Measurements from ENCODE around the gene OR2T4. TPM values are rescaled to one million over a fixed set of nuclear protein-coding genes. Genes with fewer than 3 reads are reported as not detected.

OR2T4 gene
- polyA plus RNA-seq, 2 of the 4 experiments (the other 2 are of a cell fraction), result not detected

DNA sequence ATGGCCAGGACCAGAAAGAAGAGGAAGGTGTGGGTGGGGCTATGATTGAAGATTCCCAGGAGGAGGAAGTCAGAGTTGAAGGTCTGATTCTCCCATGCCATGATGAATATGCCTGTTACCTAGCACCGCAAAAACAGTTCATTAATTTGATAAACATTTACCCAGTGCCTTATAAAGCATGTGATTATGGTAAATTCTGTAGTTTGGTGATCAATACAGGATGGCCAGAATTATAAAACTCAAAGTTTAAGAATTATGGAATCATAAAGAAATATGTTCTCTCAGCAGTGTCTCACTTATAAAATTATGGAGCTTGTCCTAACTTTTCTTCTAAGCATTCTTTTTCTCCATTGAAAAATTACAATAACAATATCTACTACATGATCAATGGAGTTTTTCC, 37.0 kb upstream of the OR2T4 start, which contains the start of gene OR2M7:
Gene OR2M7, minus strand, starts transcription at position 101 of the 400 bp plus-strand sequence. Its CDS starts 0 bp downstream, at position 101.
- ATAC-seq (no peak), DNase-seq (ENCODE audit: low read depth in 1 of 2, low spot score in 1 of 2) (no peak), FAIRE-seq (no peak)
- H3K9me3 ChIP-seq, result no peaks in the 10 kb centered on the region
- POLR2A ChIA-PET, result no interaction called here
- CTCF ChIA-PET, result no interaction called here
- H3K4me3 ChIP-seq, result no peak within 1 kb of the TSS
- H3K4me2 ChIP-seq, result no peak within 1 kb of the TSS
- H3K4me1 ChIP-seq, result no peaks in the 10 kb centered on the region
- H3K27ac ChIP-seq, result no peak within 1 kb of the TSS
- TF ChIP-seq NPAS2 (CRISPR knock-in tag; IDR thresholded peaks at IDR 0.05; ENCODE audit: borderline replicate concordance), result no peak
- TF ChIP-seq TFCP2L1 (CRISPR knock-in tag; IDR thresholded peaks at IDR 0.05), result no peak
- no peak for TF ChIP-seq ZSCAN20 (CRISPR knock-in tag; IDR thresholded peaks at IDR 0.05)
- TF ChIP-seq EHMT2 (IDR thresholded peaks at IDR 0.05; ENCODE audit: low read depth), result no peak
- no peak for TF ChIP-seq POLR2AphosphoS2 (conservative IDR thresholded peaks at IDR 0.05; ENCODE audit: low read length)
- TF ChIP-seq FOSB (CRISPR knock-in tag; IDR thresholded peaks at IDR 0.05), result no peak
- TF ChIP-seq HOXA7 (CRISPR knock-in tag; IDR thresholded peaks at IDR 0.05), result no peak
- no peak for TF ChIP-seq RARB (CRISPR knock-in tag; IDR thresholded peaks at IDR 0.05)
- TF ChIP-seq HOXB5 (CRISPR knock-in tag; IDR thresholded peaks at IDR 0.05), result no peak
- TF ChIP-seq NR3C1 (IDR thresholded peaks at IDR 0.05), result no peak
- no peak for TF ChIP-seq GATA3 (IDR thresholded peaks at IDR 0.05; ENCODE audit: borderline replicate concordance)
- no peak for TF ChIP-seq JUN (IDR thresholded peaks at IDR 0.05)
- TF ChIP-seq TP53 (CRISPR knock-in tag; IDR thresholded peaks at IDR 0.05), result no peak
- no peak for TF ChIP-seq CHD2 (IDR thresholded peaks at IDR 0.05; ENCODE audit: low read length, partially characterized antibody)
- no peak for TF ChIP-seq ESRRA (IDR thresholded peaks at IDR 0.05; ENCODE audit: borderline replicate concordance, low read length)
- no peak for TF ChIP-seq EP300 (IDR thresholded peaks at IDR 0.05)
- TF ChIP-seq, protein P1, sequence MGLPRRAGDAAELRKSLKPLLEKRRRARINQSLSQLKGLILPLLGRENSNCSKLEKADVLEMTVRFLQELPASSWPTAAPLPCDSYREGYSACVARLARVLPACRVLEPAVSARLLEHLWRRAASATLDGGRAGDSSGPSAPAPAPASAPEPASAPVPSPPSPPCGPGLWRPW (IDR thresholded peaks at IDR 0.05), result no peak
- TF ChIP-seq, protein P2, sequence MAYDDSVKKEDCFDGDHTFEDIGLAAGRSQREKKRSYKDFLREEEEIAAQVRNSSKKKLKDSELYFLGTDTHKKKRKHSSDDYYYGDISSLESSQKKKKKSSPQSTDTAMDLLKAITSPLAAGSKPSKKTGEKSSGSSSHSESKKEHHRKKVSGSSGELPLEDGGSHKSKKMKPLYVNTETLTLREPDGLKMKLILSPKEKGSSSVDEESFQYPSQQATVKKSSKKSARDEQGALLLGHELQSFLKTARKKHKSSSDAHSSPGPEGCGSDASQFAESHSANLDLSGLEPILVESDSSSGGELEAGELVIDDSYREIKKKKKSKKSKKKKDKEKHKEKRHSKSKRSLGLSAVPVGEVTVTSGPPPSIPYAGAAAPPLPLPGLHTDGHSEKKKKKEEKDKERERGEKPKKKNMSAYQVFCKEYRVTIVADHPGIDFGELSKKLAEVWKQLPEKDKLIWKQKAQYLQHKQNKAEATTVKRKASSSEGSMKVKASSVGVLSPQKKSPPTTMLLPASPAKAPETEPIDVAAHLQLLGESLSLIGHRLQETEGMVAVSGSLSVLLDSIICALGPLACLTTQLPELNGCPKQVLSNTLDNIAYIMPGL (CRISPR knock-in tag; IDR thresholded peaks at IDR 0.05; ENCODE audit: borderline replicate concordance), result no peak
- TF ChIP-seq MYC (IDR thresholded peaks at IDR 0.05; ENCODE audit: borderline replicate concordance, low read length), result no peak
- TF ChIP-seq RFX5 (IDR thresholded peaks at IDR 0.05), result no peak
- WGBS (ENCODE audit: missing lambda C conversion rate), result 9% methylated on average over 1 of the region's 1 CpG

GRCh38 chr1:248343451-248343850, 18.0 kb upstream of the OR2T4 start:
- FAIRE-seq, result no peak
- no peak overlapping the region for H3K4me2 ChIP-seq
- no peak overlapping the region for H3K4me3 ChIP-seq
- POLR2A ChIA-PET, result no interaction called here
- no peaks in the 10 kb centered on the region for H3K9me3 ChIP-seq
- no peak overlapping the region for H3K27ac ChIP-seq
- no peaks in the 10 kb centered on the region for H3K4me1 ChIP-seq
- ATAC-seq, result no peak
- no peak for DNase-seq (ENCODE audit: low read depth in 1 of 2, low spot score in 1 of 2)
- 3% methylated on average over 3 of the region's 3 CpGs for WGBS (ENCODE audit: missing lambda C conversion rate)
- no peak for TF ChIP-seq EHF (CRISPR knock-in tag; IDR thresholded peaks at IDR 0.05)
- no peak for TF ChIP-seq RNF2 (IDR thresholded peaks at IDR 0.05; ENCODE audit: borderline replicate concordance, low read depth)
- TF ChIP-seq RFX5 (IDR thresholded peaks at IDR 0.05), result no peak
- TF ChIP-seq, protein P3, sequence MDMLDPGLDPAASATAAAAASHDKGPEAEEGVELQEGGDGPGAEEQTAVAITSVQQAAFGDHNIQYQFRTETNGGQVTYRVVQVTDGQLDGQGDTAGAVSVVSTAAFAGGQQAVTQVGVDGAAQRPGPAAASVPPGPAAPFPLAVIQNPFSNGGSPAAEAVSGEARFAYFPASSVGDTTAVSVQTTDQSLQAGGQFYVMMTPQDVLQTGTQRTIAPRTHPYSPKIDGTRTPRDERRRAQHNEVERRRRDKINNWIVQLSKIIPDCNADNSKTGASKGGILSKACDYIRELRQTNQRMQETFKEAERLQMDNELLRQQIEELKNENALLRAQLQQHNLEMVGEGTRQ (IDR thresholded peaks at IDR 0.05), result no peak
- TF ChIP-seq BHLHE40 (IDR thresholded peaks at IDR 0.05; ENCODE audit: low read depth, low read length), result no peak
- TF ChIP-seq POLR2AphosphoS2 (conservative IDR thresholded peaks at IDR 0.05; ENCODE audit: low read length), result no peak
- TF ChIP-seq CBX8 (IDR thresholded peaks at IDR 0.05), result no peak
- TF ChIP-seq KDM1A (IDR thresholded peaks at IDR 0.05; ENCODE audit: low read depth), result no peak
- TF ChIP-seq CHD4 (IDR thresholded peaks at IDR 0.05; ENCODE audit: borderline replicate concordance), result no peak
- no peak for TF ChIP-seq MYC (IDR thresholded peaks at IDR 0.05; ENCODE audit: borderline replicate concordance, low read length)
- no peak for TF ChIP-seq ZFP36 (IDR thresholded peaks at IDR 0.05; ENCODE audit: borderline replicate concordance, partially characterized antibody)
- no peak for TF ChIP-seq ZSCAN20 (CRISPR knock-in tag; IDR thresholded peaks at IDR 0.05)
- CTCF ChIA-PET, result no interaction called here

All from A549 (cell line).